COLO668 (cell line): ENCODE results near the gene COBL.

ENCODE experiments used
- DNase-seq: peaks from one replicate; lab custom pipeline; 2025; ENCODE audit not compliant: unreplicated experiment; lab: John Stamatoyannopoulos, UW

The COBL gene

GRCh38 chr7:51308265-51308664 is 8.3 kb downstream of the COBL start:
- no peak for DNase-seq

GRCh38 chr7:51307651-51308210 is 8.9 kb downstream of the COBL start:
- DNase-seq: no peak

GRCh38 chr7:51306761-51307160 is 9.8 kb downstream of the COBL start:
- DNase-seq: no peak

GRCh38 chr7:51304729-51305128 is 11.9 kb downstream of the COBL start:
- DNase-seq: no peak

- DNase-seq: no peak
Observed at GRCh38 chr7:51303142-51303525, 13.5 kb downstream of the COBL start.

- no peak for DNase-seq
Observed at GRCh38 chr7:51301806-51302205, 14.8 kb downstream of the COBL start.

- no peak for DNase-seq
Observed at GRCh38 chr7:51300762-51301674, 15.6 kb downstream of the COBL start.

GRCh38 chr7:51299391-51300133 is 17.0 kb downstream of the COBL start:
- DNase-seq: no peak

GRCh38 chr7:51298912-51299311 is 17.7 kb downstream of the COBL start:
- DNase-seq: no peak

- no peak for DNase-seq
Observed at GRCh38 chr7:51297986-51298385, 18.6 kb downstream of the COBL start.

GRCh38 chr7:51295440-51296245 is 21.0 kb downstream of the COBL start:
- DNase-seq: peak; percentile 62

- no peak for DNase-seq
Observed at GRCh38 chr7:51292596-51292995, 24.0 kb downstream of the COBL start.

GRCh38 chr7:51290702-51291540 is 25.7 kb downstream of the COBL start:
- no peak for DNase-seq

- DNase-seq: no peak
Observed at GRCh38 chr7:51290304-51290637, 26.3 kb downstream of the COBL start.

GRCh38 chr7:51289623-51290303 is 26.8 kb downstream of the COBL start:
- DNase-seq: no peak

- peak; percentile 71 for DNase-seq
Observed at GRCh38 chr7:51288896-51289622, 27.6 kb downstream of the COBL start.

GRCh38 chr7:51286401-51286800 is 30.2 kb downstream of the COBL start:
- DNase-seq: no peak

GRCh38 chr7:51280156-51280555 is 36.5 kb downstream of the COBL start:
- DNase-seq: no peak

- no peak for DNase-seq
Observed at GRCh38 chr7:51279391-51280023, 37.1 kb downstream of the COBL start.
